ENCODE measurements around the gene NCEH1. TPM values are rescaled to one million over a fixed set of nuclear protein-coding genes. Genes with fewer than 3 reads are reported as not detected.
A peak's percentile ranks its signal among the peaks of the same experiment; 100 is the strongest.
"Not testable (repeated sequence)": the region's sequence is repeated elsewhere in the genome, so short reads cannot be mapped to it uniquely, and the experiment has no call there.

The NCEH1 gene
- 6.6 TPM for total RNA-seq (ENCODE audit: unreplicated experiment)
- long read RNA-seq = 0 reads

GRCh38 chr3:172710664-172711453 is at the start of gene NCEH1:
Gene NCEH1, minus strand, starts transcription at chr3:172711067. Its CDS starts 83 bp downstream, at chr3:172710984.
- peak; percentile 79 for DNase-seq (ENCODE audit: low spot score)
- H3K9me3 Mint-ChIP-seq (ENCODE audit: unreplicated experiment) = no peaks in the 10 kb centered on the region
- H3K36me3 Mint-ChIP-seq (ENCODE audit: low read depth, unreplicated experiment) = no peaks in the 10 kb centered on the region
- peak within 1 kb of the TSS; percentile 96 for H3K4me3 Mint-ChIP-seq (ENCODE audit: unreplicated experiment)
- TF ChIP-seq CTCF (IDR thresholded peaks at IDR 0.05; ENCODE audit: unreplicated experiment) = peak; percentile 56
- H3K4me1 Mint-ChIP-seq (ENCODE audit: unreplicated experiment) = peaks cover 15% of the 10 kb centered on the region
- H3K27ac Mint-ChIP-seq (ENCODE audit: unreplicated experiment) = peak within 1 kb of the TSS; percentile 76
- H3K27me3 Mint-ChIP-seq (ENCODE audit: unreplicated experiment) = peaks cover 2% of the 10 kb centered on the region

GRCh38 chr3:172760416-172760815 is 49.5 kb upstream of the NCEH1 start:
- H3K27ac Mint-ChIP-seq (ENCODE audit: unreplicated experiment); H3K27me3 Mint-ChIP-seq (ENCODE audit: unreplicated experiment); DNase-seq (ENCODE audit: low spot score); H3K4me3 Mint-ChIP-seq (ENCODE audit: unreplicated experiment); H3K4me1 Mint-ChIP-seq (ENCODE audit: unreplicated experiment); H3K9me3 Mint-ChIP-seq (ENCODE audit: unreplicated experiment); H3K36me3 Mint-ChIP-seq (ENCODE audit: low read depth, unreplicated experiment): not testable (repeated sequence)

- Mint-ChIP-seq H3K36me3 (ENCODE audit: low read depth, unreplicated experiment) (peaks cover 8% of the 10 kb centered on the region), H3K4me3 (ENCODE audit: unreplicated experiment) (no peak overlapping the region), H3K27ac (ENCODE audit: unreplicated experiment) (no peak overlapping the region), H3K4me1 (ENCODE audit: unreplicated experiment) (peaks cover 22% of the 10 kb centered on the region), H3K27me3 (ENCODE audit: unreplicated experiment) (peaks cover 7% of the 10 kb centered on the region), H3K9me3 (ENCODE audit: unreplicated experiment) (no peaks in the 10 kb centered on the region)
- TF ChIP-seq CTCF (IDR thresholded peaks at IDR 0.05; ENCODE audit: unreplicated experiment) = no peak
- DNase-seq (ENCODE audit: low spot score) = no peak
These were observed 42.3 kb upstream of the NCEH1 start for GRCh38 chr3:172753125-172753524.

GRCh38 chr3:172752651-172753050 is 41.8 kb upstream of the NCEH1 start:
- Mint-ChIP-seq H3K4me3 (ENCODE audit: unreplicated experiment) (no peak overlapping the region), H3K4me1 (ENCODE audit: unreplicated experiment) (peaks cover 22% of the 10 kb centered on the region), H3K36me3 (ENCODE audit: low read depth, unreplicated experiment) (peaks cover 8% of the 10 kb centered on the region), H3K27ac (ENCODE audit: unreplicated experiment) (no peak overlapping the region), H3K9me3 (ENCODE audit: unreplicated experiment) (no peaks in the 10 kb centered on the region), H3K27me3 (ENCODE audit: unreplicated experiment) (peaks cover 7% of the 10 kb centered on the region)
- no peak for TF ChIP-seq CTCF (IDR thresholded peaks at IDR 0.05; ENCODE audit: unreplicated experiment)
- no peak for DNase-seq (ENCODE audit: low spot score)

- TF ChIP-seq CTCF (IDR thresholded peaks at IDR 0.05; ENCODE audit: unreplicated experiment) = no peak
- Mint-ChIP-seq H3K27me3 (ENCODE audit: unreplicated experiment) (peaks cover 7% of the 10 kb centered on the region), H3K36me3 (ENCODE audit: low read depth, unreplicated experiment) (peaks cover 8% of the 10 kb centered on the region), H3K9me3 (ENCODE audit: unreplicated experiment) (no peaks in the 10 kb centered on the region), H3K4me3 (ENCODE audit: unreplicated experiment) (peak overlapping the region; percentile 98), H3K4me1 (ENCODE audit: unreplicated experiment) (peaks cover 25% of the 10 kb centered on the region), H3K27ac (ENCODE audit: unreplicated experiment) (peak overlapping the region; percentile 93)
- DNase-seq (ENCODE audit: low spot score) = no peak
These were observed 40.4 kb upstream of the NCEH1 start for GRCh38 chr3:172751175-172751704.
